Neutrophil (primary cell): ENCODE measurements around the gene STAT4.

Source experiments
- H3K27ac ChIP-seq: fragments of 200-600 bp; sonication (generic); 2 replicates; pipeline ENCODE4 v1.5.1; 2016; ENCODE audit warnings: mild to moderate bottlenecking, moderate library complexity
- H3K27me3 ChIP-seq: fragments of 200-600 bp; sonication (generic); 2 replicates; pipeline ENCODE4 v1.6.0; 2016; ENCODE audit warnings: mild to moderate bottlenecking
- H3K36me3 ChIP-seq: fragments of 200-600 bp; sonication (generic); 2 replicates; pipeline ENCODE4 v1.5.1; 2017
- H3K4me1 ChIP-seq, 2 experiments: fragments of 200-600 bp in 1 of 2; sonication (generic) in 1 of 2; 1 replicate in 1 of 2; 2 replicates in 1 of 2; pipeline versions ENCODE4 v1.5.1 to v1.6.1; 2013 to 2016; ENCODE audit warnings: low read depth in 1 of 2, low read length in 1 of 2, mild to moderate bottlenecking in 1 of 2, moderate library complexity in 1 of 2; ENCODE audit not compliant: control insufficient read depth in 1 of 2, insufficient read depth in 1 of 2
- H3K4me3 ChIP-seq, 2 experiments: fragments of 200-600 bp in 1 of 2; sonication (generic) in 1 of 2; 1 replicate in 1 of 2; 2 replicates in 1 of 2; pipeline ENCODE4 v1.5.1; 2013 to 2016; ENCODE audit warnings: low read depth in 1 of 2, low read length in 1 of 2, mild to moderate bottlenecking in 1 of 2, moderate library complexity in 1 of 2
- H3K9me3 ChIP-seq: fragments of 200-600 bp; sonication (generic); 2 replicates; pipeline ENCODE4 v1.5.1; 2016
- CTCF ChIP-seq: fragments of 200-600 bp; sonication (generic); IDR thresholded peaks from 2 replicates; pipeline ENCODE4 v1.5.1; 2016; ENCODE audit warnings: antibody characterized with exemption

STAT4 gene

GRCh38 chr2:190980630-190981209, 170.1 kb downstream of the STAT4 start:
- Histone ChIP-seq H3K27ac (no peak overlapping the region), H3K4me1 (no peaks in the 10 kb centered on the region), H3K9me3 (no peaks in the 10 kb centered on the region), H3K4me3 (no peak overlapping the region), H3K36me3 (peaks cover 100% of the 10 kb centered on the region), H3K27me3 (no peaks in the 10 kb centered on the region)
- no peak for TF ChIP-seq CTCF

- Histone ChIP-seq H3K9me3 (no peaks in the 10 kb centered on the region), H3K36me3 (peaks cover 100% of the 10 kb centered on the region), H3K27ac (no peak overlapping the region), H3K4me1 (no peaks in the 10 kb centered on the region), H3K27me3 (no peaks in the 10 kb centered on the region), H3K4me3 (no peak overlapping the region)
- no peak for TF ChIP-seq CTCF
These were observed 170.7 kb downstream of the STAT4 start for GRCh38 chr2:190979906-190980629.
